ENCODE results near the gene SLC6A3.

DNA sequence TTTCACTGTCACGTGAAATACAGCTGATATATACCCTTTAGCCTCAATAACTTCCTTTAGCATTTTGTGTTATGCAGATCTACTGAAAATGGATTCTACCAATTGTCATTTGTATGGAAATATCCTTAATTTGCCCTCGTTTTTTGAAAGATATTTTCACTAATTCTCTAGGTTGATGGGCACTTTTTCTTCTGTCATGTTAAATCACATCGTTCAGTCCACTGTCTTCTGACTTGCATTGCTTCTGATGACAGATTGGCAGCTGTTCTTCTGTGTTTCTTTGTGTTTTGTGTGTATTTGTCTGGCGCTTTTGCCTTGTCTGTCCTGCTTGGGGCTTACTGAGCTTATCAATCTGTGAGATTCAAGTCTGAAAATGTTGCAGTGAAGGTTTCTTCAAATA, 90.7 kb downstream of the SLC6A3 start:
- no peak for TF ChIP-seq POLR2AphosphoS5 (IDR thresholded peaks at IDR 0.05; ENCODE audit: low read depth, low read length)
- TF ChIP-seq, protein P1, sequence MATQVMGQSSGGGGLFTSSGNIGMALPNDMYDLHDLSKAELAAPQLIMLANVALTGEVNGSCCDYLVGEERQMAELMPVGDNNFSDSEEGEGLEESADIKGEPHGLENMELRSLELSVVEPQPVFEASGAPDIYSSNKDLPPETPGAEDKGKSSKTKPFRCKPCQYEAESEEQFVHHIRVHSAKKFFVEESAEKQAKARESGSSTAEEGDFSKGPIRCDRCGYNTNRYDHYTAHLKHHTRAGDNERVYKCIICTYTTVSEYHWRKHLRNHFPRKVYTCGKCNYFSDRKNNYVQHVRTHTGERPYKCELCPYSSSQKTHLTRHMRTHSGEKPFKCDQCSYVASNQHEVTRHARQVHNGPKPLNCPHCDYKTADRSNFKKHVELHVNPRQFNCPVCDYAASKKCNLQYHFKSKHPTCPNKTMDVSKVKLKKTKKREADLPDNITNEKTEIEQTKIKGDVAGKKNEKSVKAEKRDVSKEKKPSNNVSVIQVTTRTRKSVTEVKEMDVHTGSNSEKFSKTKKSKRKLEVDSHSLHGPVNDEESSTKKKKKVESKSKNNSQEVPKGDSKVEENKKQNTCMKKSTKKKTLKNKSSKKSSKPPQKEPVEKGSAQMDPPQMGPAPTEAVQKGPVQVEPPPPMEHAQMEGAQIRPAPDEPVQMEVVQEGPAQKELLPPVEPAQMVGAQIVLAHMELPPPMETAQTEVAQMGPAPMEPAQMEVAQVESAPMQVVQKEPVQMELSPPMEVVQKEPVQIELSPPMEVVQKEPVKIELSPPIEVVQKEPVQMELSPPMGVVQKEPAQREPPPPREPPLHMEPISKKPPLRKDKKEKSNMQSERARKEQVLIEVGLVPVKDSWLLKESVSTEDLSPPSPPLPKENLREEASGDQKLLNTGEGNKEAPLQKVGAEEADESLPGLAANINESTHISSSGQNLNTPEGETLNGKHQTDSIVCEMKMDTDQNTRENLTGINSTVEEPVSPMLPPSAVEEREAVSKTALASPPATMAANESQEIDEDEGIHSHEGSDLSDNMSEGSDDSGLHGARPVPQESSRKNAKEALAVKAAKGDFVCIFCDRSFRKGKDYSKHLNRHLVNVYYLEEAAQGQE (IDR thresholded peaks at IDR 0.05; ENCODE audit: insufficient read depth in 1 of 2, low read depth in 2 of 2, low read length in 2 of 2), result no peak
- TF ChIP-seq TAF1 (IDR thresholded peaks at IDR 0.05; ENCODE audit: borderline replicate concordance, insufficient read depth, low read length), result no peak
- TF ChIP-seq SIN3A (IDR thresholded peaks at IDR 0.05; ENCODE audit: borderline replicate concordance, insufficient read depth, low read length), result no peak
